K562 (cell line): ENCODE data around the gene TM9SF3.

ENCODE experiments used
- ARNT ChIP-seq, 2 experiments: fragments of 450-650 bp; IDR thresholded peaks; 2 replicates each; pipeline ENCODE4 v1.6.1; 2016; ENCODE audit warnings: mild to moderate bottlenecking in 1 of 2
- FOXJ3 ChIP-seq: sonication (generic); formaldehyde crosslinking; IDR thresholded peaks from 2 replicates; pipeline ENCODE4 v1.4.0; 2020; ENCODE audit warnings: mild to moderate bottlenecking, missing genetic modification reagents
- MYC ChIP-seq, 2 experiments: fragments of 250-450 bp in 1 of 2; sonication (Bioruptor Pico) in 1 of 2; IDR thresholded peaks; 2 replicates each; pipeline versions ENCODE4 v1.5.1 to v1.6.1; 2012 to 2021; ENCODE audit warnings: low read depth in 2 of 2, borderline replicate concordance in 1 of 2, improper control_type of control experiment in 1 of 2, low read length in 1 of 2, mild to moderate bottlenecking in 1 of 2, moderate library complexity in 1 of 2
- NONO ChIP-seq, 2 experiments: fragments of 200-400 bp in 1 of 2; fragments of 450-650 bp in 1 of 2; formaldehyde crosslinking in 1 of 2; IDR thresholded peaks; 2 replicates each; pipeline ENCODE4 v1.6.1; 2017; ENCODE audit warnings: low read depth in 2 of 2, mild to moderate bottlenecking in 2 of 2, moderate library complexity in 2 of 2, low read length in 1 of 2
- PCBP2 ChIP-seq: fragments of 200-400 bp; formaldehyde crosslinking; IDR thresholded peaks from 2 replicates; pipeline ENCODE4 v1.6.1; 2018; ENCODE audit warnings: low read length, low read depth, mild to moderate bottlenecking, moderate library complexity; ENCODE audit not compliant: poor library complexity, severe bottlenecking
- RAD51 ChIP-seq: fragments of 450-650 bp; IDR thresholded peaks from 2 replicates; pipeline ENCODE4 v1.7.1; 2016; ENCODE audit warnings: low read depth, mild to moderate bottlenecking, borderline replicate concordance
- RFX5 ChIP-seq: IDR thresholded peaks from 2 replicates; pipeline ENCODE4 v1.6.1; 2011; ENCODE audit warnings: low read depth, mild to moderate bottlenecking, improper control_type of control experiment, low read length
- ZFX ChIP-seq: sonication (generic); formaldehyde crosslinking; IDR thresholded peaks from 2 replicates; pipeline ENCODE4 v1.8.0; 2022; ENCODE audit warnings: mild to moderate bottlenecking, missing genetic modification reagents, moderate library complexity
- ZNF232 ChIP-seq: sonication (generic); formaldehyde crosslinking; IDR thresholded peaks from 2 replicates; pipeline ENCODE4 v1.8.0; 2022; ENCODE audit warnings: mild to moderate bottlenecking, missing genetic modification reagents
- TF ChIP-seq, protein P1 (sequence below): fragments of 450-650 bp; formaldehyde crosslinking; IDR thresholded peaks from 2 replicates; pipeline ENCODE4 v1.4.0; 2022; ENCODE audit warnings: missing genetic modification characterization
- TF ChIP-seq, protein P2 (sequence below), 3 experiments: IDR thresholded peaks in 2 of 3; conservative IDR thresholded peaks in 1 of 3; 2 replicates each; pipeline ENCODE4 v1.5.1; 2011 to 2012; ENCODE audit warnings: low read length in 3 of 3, mild to moderate bottlenecking in 3 of 3, control low read depth in 2 of 3, improper control_type of control experiment in 1 of 3, inconsistent platforms in 1 of 3, low read depth in 1 of 3, mixed read lengths in 1 of 3, moderate library complexity in 1 of 3; ENCODE audit not compliant: insufficient read depth in 2 of 3
- TF ChIP-seq, protein P3 (sequence below): fragments of 450-650 bp; IDR thresholded peaks from 2 replicates; pipeline ENCODE4 v1.6.1; 2016

DNA sequence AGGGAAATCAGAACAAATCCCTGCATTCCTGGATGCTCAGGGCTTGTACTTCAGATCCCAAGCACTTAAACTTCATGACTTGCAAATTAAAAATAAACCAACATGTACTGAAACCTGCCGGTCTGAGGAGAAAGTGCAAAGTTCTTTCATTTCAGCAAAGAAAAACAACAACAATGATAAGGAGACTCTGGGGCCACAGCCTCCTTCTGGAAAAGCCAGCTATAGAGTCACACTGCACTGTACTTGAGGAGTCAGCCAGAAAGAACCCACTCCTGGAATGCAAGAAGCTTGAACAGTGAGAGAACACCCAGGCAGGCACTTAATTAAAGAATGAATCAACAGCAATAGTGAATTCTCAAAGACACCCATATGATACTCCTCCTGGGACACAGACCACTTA, 49.7 kb upstream of the TM9SF3 start:
- TF ChIP-seq FOXJ3 (no peak), ARNT (IDR thresholded peaks at IDR 0.05) (no peak), NONO (IDR thresholded peaks at IDR 0.05; ENCODE audit: low read depth in 2 of 2, low read length in 1 of 2) (no peak), RAD51 (no peak), MYC (IDR thresholded peaks at IDR 0.05; ENCODE audit: low read depth, low read length) (no peak), MYC (CRISPR knock-in tag; IDR thresholded peaks at IDR 0.05; ENCODE audit: borderline replicate concordance, low read depth) (no peak), RFX5 (no peak), PCBP2 (no peak), ZNF232 (CRISPR knock-in tag) (no peak), ZFX (CRISPR knock-in tag) (no peak)
- TF ChIP-seq, protein P1, sequence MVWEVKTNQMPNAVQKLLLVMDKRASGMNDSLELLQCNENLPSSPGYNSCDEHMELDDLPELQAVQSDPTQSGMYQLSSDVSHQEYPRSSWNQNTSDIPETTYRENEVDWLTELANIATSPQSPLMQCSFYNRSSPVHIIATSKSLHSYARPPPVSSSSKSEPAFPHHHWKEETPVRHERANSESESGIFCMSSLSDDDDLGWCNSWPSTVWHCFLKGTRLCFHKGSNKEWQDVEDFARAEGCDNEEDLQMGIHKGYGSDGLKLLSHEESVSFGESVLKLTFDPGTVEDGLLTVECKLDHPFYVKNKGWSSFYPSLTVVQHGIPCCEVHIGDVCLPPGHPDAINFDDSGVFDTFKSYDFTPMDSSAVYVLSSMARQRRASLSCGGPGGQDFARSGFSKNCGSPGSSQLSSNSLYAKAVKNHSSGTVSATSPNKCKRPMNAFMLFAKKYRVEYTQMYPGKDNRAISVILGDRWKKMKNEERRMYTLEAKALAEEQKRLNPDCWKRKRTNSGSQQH (CRISPR knock-in tag), result no peak
- TF ChIP-seq, protein P2, sequence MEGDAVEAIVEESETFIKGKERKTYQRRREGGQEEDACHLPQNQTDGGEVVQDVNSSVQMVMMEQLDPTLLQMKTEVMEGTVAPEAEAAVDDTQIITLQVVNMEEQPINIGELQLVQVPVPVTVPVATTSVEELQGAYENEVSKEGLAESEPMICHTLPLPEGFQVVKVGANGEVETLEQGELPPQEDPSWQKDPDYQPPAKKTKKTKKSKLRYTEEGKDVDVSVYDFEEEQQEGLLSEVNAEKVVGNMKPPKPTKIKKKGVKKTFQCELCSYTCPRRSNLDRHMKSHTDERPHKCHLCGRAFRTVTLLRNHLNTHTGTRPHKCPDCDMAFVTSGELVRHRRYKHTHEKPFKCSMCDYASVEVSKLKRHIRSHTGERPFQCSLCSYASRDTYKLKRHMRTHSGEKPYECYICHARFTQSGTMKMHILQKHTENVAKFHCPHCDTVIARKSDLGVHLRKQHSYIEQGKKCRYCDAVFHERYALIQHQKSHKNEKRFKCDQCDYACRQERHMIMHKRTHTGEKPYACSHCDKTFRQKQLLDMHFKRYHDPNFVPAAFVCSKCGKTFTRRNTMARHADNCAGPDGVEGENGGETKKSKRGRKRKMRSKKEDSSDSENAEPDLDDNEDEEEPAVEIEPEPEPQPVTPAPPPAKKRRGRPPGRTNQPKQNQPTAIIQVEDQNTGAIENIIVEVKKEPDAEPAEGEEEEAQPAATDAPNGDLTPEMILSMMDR (IDR thresholded peaks at IDR 0.05 in 2 of 3, conservative IDR thresholded peaks at IDR 0.05 in 1 of 3; ENCODE audit: insufficient read depth in 2 of 3, low read depth in 1 of 3, low read length in 3 of 3), result no peak
- TF ChIP-seq, protein P3, sequence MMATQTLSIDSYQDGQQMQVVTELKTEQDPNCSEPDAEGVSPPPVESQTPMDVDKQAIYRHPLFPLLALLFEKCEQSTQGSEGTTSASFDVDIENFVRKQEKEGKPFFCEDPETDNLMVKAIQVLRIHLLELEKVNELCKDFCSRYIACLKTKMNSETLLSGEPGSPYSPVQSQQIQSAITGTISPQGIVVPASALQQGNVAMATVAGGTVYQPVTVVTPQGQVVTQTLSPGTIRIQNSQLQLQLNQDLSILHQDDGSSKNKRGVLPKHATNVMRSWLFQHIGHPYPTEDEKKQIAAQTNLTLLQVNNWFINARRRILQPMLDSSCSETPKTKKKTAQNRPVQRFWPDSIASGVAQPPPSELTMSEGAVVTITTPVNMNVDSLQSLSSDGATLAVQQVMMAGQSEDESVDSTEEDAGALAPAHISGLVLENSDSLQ, result no peak
